ENCODE measurements around the gene NAV3.

Gene NAV3

DNA sequence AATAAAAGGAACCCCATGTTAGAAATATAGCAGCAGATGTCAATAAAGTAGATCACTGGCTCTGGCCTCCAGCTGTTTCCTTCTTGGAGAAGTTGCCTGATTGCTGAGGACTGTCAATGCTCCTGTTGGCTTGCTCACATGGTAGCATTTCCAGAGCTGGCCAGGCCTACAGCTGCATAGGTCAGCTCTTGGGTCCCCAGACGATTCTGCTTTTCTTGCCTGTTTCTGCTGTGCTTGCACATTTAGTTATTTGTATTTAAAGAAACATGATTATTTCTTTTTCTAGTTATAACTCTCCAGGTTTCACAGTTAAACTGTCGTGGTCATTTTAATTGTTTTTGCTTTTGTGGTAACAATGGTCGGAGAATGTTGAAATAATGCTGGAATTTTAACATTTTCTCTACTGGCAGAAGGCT is 7.2 kb downstream of the NAV3 start:
- Histone ChIP-seq H3K4me2 (ENCODE audit: low read length) (no peak overlapping the region), H3K79me2 (ENCODE audit: low read length) (no peaks in the 10 kb centered on the region), H2AFZ (ENCODE audit: low read depth, low read length) (no peak overlapping the region), H3K9me3 (ENCODE audit: insufficient read depth, low read length) (no peaks in the 10 kb centered on the region), H4K20me1 (ENCODE audit: insufficient read depth, low read length) (no peaks in the 10 kb centered on the region), H3K27ac (ENCODE audit: low read length) (no peak overlapping the region), H3K4me1 (ENCODE audit: low read length) (no peaks in the 10 kb centered on the region), H3K27me3 (ENCODE audit: low read depth, low read length) (no peaks in the 10 kb centered on the region), H3K36me3 (replicated peaks; ENCODE audit: low read depth, low read length) (no peaks in the 10 kb centered on the region), H3K9ac (ENCODE audit: low read length) (no peak overlapping the region), H3K4me3 (ENCODE audit: low read length) (no peak overlapping the region)
- TF ChIP-seq, protein P1, sequence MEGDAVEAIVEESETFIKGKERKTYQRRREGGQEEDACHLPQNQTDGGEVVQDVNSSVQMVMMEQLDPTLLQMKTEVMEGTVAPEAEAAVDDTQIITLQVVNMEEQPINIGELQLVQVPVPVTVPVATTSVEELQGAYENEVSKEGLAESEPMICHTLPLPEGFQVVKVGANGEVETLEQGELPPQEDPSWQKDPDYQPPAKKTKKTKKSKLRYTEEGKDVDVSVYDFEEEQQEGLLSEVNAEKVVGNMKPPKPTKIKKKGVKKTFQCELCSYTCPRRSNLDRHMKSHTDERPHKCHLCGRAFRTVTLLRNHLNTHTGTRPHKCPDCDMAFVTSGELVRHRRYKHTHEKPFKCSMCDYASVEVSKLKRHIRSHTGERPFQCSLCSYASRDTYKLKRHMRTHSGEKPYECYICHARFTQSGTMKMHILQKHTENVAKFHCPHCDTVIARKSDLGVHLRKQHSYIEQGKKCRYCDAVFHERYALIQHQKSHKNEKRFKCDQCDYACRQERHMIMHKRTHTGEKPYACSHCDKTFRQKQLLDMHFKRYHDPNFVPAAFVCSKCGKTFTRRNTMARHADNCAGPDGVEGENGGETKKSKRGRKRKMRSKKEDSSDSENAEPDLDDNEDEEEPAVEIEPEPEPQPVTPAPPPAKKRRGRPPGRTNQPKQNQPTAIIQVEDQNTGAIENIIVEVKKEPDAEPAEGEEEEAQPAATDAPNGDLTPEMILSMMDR (IDR thresholded peaks at IDR 0.05; ENCODE audit: low read depth, low read length) = no peak
- TF ChIP-seq EZH2phosphoT487 (IDR thresholded peaks at IDR 0.05; ENCODE audit: low read depth) = no peak

DNA sequence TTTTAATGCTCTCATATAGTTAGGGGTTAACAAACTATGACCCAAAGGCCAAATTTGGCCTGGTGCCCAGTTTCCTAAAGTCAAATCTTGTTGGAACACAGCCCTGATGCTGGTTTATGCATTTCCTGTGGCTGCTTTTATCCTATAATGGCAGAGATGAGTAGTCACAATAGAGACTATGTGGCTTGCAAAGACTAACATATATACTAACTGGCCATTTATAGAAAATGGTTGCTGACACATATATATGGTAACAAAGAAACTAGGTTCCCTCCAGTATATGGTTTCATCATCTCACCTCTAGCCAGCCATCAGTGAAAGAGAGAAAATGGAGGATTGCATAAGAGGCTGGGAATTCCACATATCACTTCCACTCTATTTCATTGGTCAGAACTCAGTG is 10.8 kb downstream of the NAV3 start:
- no peaks in the 10 kb centered on the region for H3K79me2 ChIP-seq (ENCODE audit: low read length)
- H2AFZ ChIP-seq (ENCODE audit: low read depth, low read length) = no peak overlapping the region
- H3K36me3 ChIP-seq (replicated peaks; ENCODE audit: low read depth, low read length) = no peaks in the 10 kb centered on the region
- H3K27me3 ChIP-seq (ENCODE audit: low read depth, low read length) = no peaks in the 10 kb centered on the region
- no peaks in the 10 kb centered on the region for H3K9me3 ChIP-seq (ENCODE audit: insufficient read depth, low read length)
- no peaks in the 10 kb centered on the region for H4K20me1 ChIP-seq (ENCODE audit: insufficient read depth, low read length)
- TF ChIP-seq, protein P1 (IDR thresholded peaks at IDR 0.05; ENCODE audit: low read depth, low read length) = no peak
- no peak for TF ChIP-seq EZH2phosphoT487 (IDR thresholded peaks at IDR 0.05; ENCODE audit: low read depth)
- H3K9ac ChIP-seq (ENCODE audit: low read length) = no peak overlapping the region
- H3K27ac ChIP-seq (ENCODE audit: low read length) = no peak overlapping the region
- no peak overlapping the region for H3K4me2 ChIP-seq (ENCODE audit: low read length)
- H3K4me3 ChIP-seq (ENCODE audit: low read length) = no peak overlapping the region
- no peaks in the 10 kb centered on the region for H3K4me1 ChIP-seq (ENCODE audit: low read length)

DNA sequence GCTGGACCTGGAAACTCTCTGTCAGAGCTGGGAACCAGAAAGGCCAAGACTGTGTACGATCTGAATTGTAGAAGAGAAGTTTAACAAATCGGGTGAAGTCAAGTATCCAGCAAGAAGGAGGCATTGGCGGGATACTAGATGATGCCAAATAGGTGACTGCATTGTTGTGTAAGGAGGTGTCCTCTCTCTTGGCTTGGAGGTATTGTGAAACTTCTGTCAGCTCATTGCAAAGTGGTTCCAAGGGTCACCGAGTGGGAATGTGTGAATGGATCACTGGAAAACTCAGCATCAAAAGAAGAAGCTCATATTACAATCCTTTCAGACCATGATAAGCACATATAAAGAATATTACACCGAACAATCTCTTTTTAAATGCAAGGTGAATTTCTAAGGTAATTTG is 11.7 kb downstream of the NAV3 start:
- Histone ChIP-seq H3K79me2 (ENCODE audit: low read length) (no peaks in the 10 kb centered on the region), H3K27me3 (ENCODE audit: low read depth, low read length) (no peaks in the 10 kb centered on the region), H4K20me1 (ENCODE audit: insufficient read depth, low read length) (no peaks in the 10 kb centered on the region), H2AFZ (ENCODE audit: low read depth, low read length) (no peak overlapping the region), H3K4me2 (ENCODE audit: low read length) (no peak overlapping the region), H3K4me3 (ENCODE audit: low read length) (no peak overlapping the region), H3K36me3 (replicated peaks; ENCODE audit: low read depth, low read length) (no peaks in the 10 kb centered on the region), H3K9ac (ENCODE audit: low read length) (no peak overlapping the region), H3K27ac (ENCODE audit: low read length) (no peak overlapping the region), H3K9me3 (ENCODE audit: insufficient read depth, low read length) (no peaks in the 10 kb centered on the region), H3K4me1 (ENCODE audit: low read length) (no peaks in the 10 kb centered on the region)
- TF ChIP-seq, protein P1 (IDR thresholded peaks at IDR 0.05; ENCODE audit: low read depth, low read length) = no peak
- no peak for TF ChIP-seq EZH2phosphoT487 (IDR thresholded peaks at IDR 0.05; ENCODE audit: low read depth)

DNA sequence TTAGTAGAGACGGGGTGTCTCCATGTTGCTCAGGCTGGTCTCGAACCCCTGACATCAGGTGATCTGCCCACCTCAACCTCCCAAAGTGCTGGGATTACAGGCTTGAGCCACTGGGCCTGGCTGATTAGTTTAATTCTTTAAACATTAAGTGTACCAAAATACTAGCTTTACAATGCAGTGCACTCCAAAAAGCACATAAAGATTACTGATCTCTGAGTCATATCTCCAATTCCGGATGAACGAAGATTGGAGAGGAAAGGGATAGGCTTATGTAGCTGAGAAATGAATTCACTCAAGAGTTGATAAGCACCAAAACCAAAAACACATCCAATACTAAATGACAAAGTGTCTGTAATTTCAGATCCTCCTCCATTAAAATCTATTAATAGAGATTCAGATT is 15.1 kb downstream of the NAV3 start:
- H3K9ac ChIP-seq (ENCODE audit: low read length) = no peak overlapping the region
- no peak overlapping the region for H3K4me3 ChIP-seq (ENCODE audit: low read length)
- no peaks in the 10 kb centered on the region for H3K36me3 ChIP-seq (replicated peaks; ENCODE audit: low read depth, low read length)
- no peaks in the 10 kb centered on the region for H3K79me2 ChIP-seq (ENCODE audit: low read length)
- H3K27ac ChIP-seq (ENCODE audit: low read length) = no peak overlapping the region
- H4K20me1 ChIP-seq (ENCODE audit: insufficient read depth, low read length) = no peaks in the 10 kb centered on the region
- H3K27me3 ChIP-seq (ENCODE audit: low read depth, low read length) = no peaks in the 10 kb centered on the region
- no peaks in the 10 kb centered on the region for H3K4me1 ChIP-seq (ENCODE audit: low read length)
- H2AFZ ChIP-seq (ENCODE audit: low read depth, low read length) = no peak overlapping the region
- no peak for TF ChIP-seq EZH2phosphoT487 (IDR thresholded peaks at IDR 0.05; ENCODE audit: low read depth)
- TF ChIP-seq, protein P1 (IDR thresholded peaks at IDR 0.05; ENCODE audit: low read depth, low read length) = no peak
- H3K9me3 ChIP-seq (ENCODE audit: insufficient read depth, low read length) = 0 out of 2 replicates have a peak, but pooled peaks cover 4% of the 10 kb centered on the region
- H3K4me2 ChIP-seq (ENCODE audit: low read length) = no peak overlapping the region

Measured in OCI-LY3 (cell line).